DND-41 (cell line): ENCODE results near the gene ADAM11.

Experiments used
- CTCF ChIP-seq: IDR thresholded peaks from 2 replicates; pipeline ENCODE4 v1.5.1; 2012; ENCODE audit warnings: borderline replicate concordance, low read length, moderate library complexity, mild to moderate bottlenecking; ENCODE audit not compliant: poor library complexity, severe bottlenecking; ENCODE audit errors: extremely low read depth
- EZH2 ChIP-seq: IDR thresholded peaks from 3 replicates; pipeline ENCODE4 v1.6.1; 2012; ENCODE audit warnings: borderline replicate concordance, low read depth, mild to moderate bottlenecking, moderate library complexity, low read length, inconsistent platforms; ENCODE audit not compliant: severe bottlenecking

DNA sequence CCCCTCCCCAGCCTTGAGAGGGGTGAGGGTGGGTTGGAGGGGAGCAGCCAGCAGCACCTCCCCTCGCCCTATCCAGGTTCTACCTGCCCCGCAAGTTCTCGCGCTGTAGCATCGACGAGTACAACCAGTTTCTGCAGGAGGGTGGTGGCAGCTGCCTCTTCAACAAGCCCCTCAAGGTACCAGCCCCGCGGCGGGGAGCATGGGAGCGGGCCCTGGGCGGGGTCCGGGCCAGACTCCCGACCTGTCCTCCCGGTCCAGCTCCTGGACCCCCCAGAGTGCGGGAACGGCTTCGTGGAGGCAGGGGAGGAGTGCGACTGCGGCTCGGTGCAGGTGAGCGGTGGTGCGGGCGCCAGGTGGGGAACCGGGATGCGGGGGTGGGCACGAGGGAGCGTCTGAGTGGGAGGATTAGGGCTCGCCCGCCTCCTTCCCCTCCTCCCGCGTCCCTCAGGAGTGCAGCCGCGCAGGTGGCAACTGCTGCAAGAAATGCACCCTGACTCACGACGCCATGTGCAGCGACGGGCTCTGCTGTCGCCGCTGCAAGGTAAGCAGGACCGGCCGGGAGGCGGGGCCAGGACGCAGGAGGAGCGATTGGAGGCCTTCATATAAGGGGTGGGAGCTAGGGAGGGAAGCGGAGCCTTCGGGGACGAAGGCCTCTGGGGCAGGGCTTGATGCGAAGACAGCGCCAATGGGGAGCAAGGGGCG is 16.5 kb downstream of the ADAM11 start:
- TF ChIP-seq CTCF (no peak), EZH2 (no peak)
